Body of pancreas (tissue), 4 donors: ENCODE measurements around the gene FBXO31.

Source experiments
- POLR2A ChIP-seq, 3 donors: fragments of 450-650 bp; IDR thresholded peaks; one replicate each; pipeline ENCODE4 v1.6.1; 2016; ENCODE audit warnings: antibody characterized with exemption in 3 of 3, mild to moderate bottlenecking in 2 of 3
- TF ChIP-seq, protein P1 (sequence below), 7 experiments: fragments of 450-650 bp in 4 of 7; fragments of 200-600 bp in 3 of 7; sonication (generic) in 3 of 7; IDR thresholded peaks; one replicate each; pipeline ENCODE4 v1.5.1; 2016 to 2019; ENCODE audit warnings: antibody characterized with exemption in 7 of 7

DNA sequence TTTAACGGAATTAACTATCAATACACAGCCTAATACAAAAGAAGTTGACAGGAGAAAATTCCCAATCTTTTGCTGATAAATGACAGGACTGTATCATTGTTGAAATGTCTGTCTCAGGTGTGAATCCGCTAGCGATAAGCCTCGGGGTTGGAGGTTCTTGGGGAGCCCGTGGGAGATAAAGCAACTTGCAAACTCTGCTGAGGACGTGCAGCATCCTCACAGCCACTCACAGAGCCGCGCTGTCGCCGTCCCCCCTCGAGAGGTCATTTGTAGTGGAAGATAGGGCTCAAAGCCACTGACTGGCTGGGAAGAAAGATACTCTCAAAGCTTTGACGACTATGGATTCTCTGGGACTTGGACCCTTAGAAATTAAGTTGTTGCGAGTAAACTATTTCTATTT is 25.6 kb upstream of the FBXO31 start:
- TF ChIP-seq, protein P1, sequence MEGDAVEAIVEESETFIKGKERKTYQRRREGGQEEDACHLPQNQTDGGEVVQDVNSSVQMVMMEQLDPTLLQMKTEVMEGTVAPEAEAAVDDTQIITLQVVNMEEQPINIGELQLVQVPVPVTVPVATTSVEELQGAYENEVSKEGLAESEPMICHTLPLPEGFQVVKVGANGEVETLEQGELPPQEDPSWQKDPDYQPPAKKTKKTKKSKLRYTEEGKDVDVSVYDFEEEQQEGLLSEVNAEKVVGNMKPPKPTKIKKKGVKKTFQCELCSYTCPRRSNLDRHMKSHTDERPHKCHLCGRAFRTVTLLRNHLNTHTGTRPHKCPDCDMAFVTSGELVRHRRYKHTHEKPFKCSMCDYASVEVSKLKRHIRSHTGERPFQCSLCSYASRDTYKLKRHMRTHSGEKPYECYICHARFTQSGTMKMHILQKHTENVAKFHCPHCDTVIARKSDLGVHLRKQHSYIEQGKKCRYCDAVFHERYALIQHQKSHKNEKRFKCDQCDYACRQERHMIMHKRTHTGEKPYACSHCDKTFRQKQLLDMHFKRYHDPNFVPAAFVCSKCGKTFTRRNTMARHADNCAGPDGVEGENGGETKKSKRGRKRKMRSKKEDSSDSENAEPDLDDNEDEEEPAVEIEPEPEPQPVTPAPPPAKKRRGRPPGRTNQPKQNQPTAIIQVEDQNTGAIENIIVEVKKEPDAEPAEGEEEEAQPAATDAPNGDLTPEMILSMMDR (IDR thresholded peaks at IDR 0.05): no peak
- no peak for TF ChIP-seq POLR2A (IDR thresholded peaks at IDR 0.05)
